ENCODE results near the gene CPNE6.

Gene CPNE6

GRCh38 chr14:24055971-24056799 is 15.2 kb upstream of the CPNE6 start:
- DNase-seq, result no peak

- DNase-seq, result no peak
Measured at GRCh38 chr14:24056800-24057184, 14.6 kb upstream of the CPNE6 start.

DNA sequence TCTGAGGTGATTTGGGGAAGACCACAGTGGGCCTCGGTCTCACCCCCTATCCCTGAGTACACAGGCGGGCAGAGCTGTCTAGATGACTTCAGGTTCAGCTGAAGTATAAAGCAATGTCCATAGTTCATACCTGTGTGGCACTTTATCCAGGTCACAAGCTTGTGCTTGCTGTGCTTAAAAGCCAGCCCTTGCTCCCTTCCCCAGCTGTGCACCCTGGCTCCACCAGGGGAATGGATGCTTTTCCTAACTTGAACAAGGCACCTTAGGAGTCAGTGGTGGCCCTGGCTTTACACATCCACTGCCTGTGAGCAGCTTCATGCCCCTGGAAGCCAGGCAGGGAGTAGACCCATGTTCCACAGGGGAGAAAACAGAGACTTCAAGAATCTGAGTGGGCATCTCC is 14.1 kb upstream of the CPNE6 start:
- no peak for DNase-seq

DNA sequence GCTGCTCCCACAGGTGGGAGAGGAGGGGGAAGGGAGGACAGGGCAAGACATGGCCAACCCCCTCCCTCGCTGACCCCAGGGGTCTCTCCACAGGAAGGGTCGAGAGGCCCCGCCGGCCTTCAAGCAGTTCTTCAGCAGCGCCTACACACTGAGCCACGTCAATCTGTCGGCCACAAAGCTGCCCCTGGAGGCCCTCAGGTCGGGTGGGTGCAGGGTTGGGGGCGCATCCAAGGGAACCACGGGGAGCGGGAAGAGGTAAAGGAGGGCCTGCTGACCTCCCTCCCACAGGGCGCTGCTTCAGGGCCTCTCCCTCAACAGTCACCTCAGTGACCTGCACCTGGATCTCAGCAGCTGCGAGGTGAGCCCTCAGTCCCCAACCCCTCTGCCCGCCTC is 13.5 kb upstream of the CPNE6 start:
- DNase-seq, result no peak

GRCh38 chr14:24058260-24058950 is 13.0 kb upstream of the CPNE6 start:
- peak in 1 of 4 experiments; percentile 33 for DNase-seq

GRCh38 chr14:24058951-24059475 is 12.3 kb upstream of the CPNE6 start:
- DNase-seq, result no peak

- no peak for DNase-seq
Measured at GRCh38 chr14:24059841-24060388, 11.4 kb upstream of the CPNE6 start.

DNA sequence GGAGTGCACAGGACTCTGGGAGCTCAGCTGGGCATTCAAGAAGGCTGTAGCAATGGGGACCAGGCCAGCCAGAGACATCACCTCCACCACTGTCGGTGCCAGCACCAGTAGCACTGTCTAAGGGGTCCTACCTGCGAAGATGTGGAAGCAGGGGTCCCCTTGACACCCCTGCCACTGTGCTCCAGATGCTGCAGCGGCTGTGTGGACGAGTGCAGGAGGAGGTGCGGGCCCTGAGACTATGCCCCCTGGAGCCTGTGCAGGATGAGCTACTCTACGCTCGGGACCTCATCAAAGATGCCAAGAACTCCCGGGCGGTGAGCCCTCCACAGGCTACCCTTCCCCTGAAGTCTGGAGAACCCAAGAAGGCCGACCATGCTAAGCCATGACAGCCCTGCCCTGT is 10.9 kb upstream of the CPNE6 start:
- no peak for DNase-seq

GRCh38 chr14:24060984-24061913 is 10.1 kb upstream of the CPNE6 start:
- no peak for DNase-seq

- DNase-seq, result no peak
Measured at GRCh38 chr14:24062216-24062980, 9.0 kb upstream of the CPNE6 start.

- DNase-seq, result no peak
Measured at GRCh38 chr14:24063263-24063836, 8.0 kb upstream of the CPNE6 start.

DNA sequence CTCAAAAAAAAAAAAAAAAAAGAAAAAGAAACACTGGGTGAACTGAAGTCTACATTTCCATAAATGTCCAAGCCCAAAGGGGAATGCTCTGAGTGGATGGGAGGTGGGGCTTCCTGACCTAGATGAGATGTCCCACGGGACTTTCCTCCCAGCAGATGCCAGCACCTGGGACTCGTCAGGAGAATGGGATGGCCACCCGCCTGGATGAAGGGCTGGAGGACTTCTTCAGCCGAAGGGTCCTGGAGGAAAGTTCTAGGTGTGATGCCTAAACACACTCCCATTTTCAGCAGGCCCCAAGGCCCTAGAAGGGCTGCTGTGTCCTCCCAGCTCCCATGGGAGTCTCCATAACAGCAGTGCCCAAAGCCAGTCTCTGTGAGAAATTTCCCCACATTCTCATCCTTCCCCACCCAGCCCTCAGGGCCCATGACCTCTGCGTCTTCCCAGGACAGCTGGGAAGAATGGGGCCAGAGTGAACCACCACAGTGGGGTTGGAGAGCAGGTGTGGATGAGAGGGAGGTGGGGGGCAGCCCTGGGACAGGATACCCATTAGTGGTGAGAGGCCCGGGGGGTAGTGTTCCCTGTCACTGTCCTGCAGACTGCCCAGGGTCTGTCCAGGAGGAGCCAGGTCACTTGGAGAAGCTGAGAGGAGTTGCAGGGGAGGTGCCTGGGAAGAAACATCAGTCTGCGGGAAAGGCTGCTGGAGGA is 7.1 kb upstream of the CPNE6 start:
- no peak for DNase-seq

DNA sequence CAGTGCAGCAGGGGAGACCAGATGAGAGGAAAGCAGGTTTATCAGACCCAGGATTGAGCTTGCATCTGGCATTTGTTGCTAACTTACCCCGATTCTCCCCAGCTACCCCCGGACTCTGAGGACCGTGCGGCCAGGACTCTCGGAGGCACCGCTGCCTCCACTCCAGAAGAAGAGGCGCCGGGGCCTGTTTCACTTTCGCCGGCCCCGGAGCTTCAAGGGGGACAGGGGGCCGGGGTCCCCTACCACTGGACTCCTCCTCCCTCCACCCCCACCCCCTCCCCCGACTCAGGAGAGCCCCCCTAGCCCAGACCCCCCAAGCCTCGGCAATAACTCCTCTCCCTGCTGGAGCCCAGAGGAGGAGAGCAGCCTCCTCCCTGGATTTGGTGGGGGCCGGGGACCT is 6.5 kb upstream of the CPNE6 start:
- no peak for DNase-seq

DNA sequence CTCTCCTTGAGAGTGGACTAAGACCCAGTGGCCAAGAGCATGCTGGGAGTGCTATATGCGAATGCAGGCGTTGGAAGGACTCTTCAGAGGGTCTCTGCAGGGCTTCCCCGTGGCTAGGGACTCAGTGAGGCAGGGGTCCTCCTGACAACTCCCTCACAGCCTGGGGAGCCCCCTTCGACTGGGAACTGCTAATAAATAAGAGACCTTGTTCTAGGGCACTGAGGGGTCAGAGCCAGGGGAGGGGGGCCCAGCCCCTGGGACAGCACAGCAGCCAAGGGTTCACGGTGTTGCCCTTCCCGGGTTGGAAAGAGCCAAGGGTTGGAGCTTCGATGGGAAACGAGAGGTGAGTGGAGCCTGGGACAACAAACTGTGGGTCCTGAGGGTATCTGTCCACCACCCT is 6.0 kb upstream of the CPNE6 start:
- DNase-seq, result no peak

- no peak for DNase-seq
Measured at GRCh38 chr14:24066496-24067132, 4.7 kb upstream of the CPNE6 start.

- no peak for DNase-seq
Measured at GRCh38 chr14:24067133-24068082, 4.0 kb upstream of the CPNE6 start.

GRCh38 chr14:24068711-24069410 is 2.5 kb upstream of the CPNE6 start:
- DNase-seq, result no peak

- DNase-seq, result no peak
Measured at GRCh38 chr14:24069411-24069735, 2.0 kb upstream of the CPNE6 start.
